MM.1S (cell line): ENCODE data around the gene ZNF862.

Source experiments
- EZH2 ChIP-seq: fragments of 300-600 bp; sonication (generic); optimal IDR thresholded peaks from 2 replicates; pipeline ENCODE3; 2017; ENCODE audit warnings: low read depth, mild to moderate bottlenecking, antibody characterized with exemption, low read length, mixed read lengths
- EZH2phosphoT487 ChIP-seq: fragments of 300-600 bp; sonication (generic); IDR thresholded peaks from 2 replicates; pipeline ENCODE4 v1.6.1; 2018; ENCODE audit warnings: antibody characterized with exemption, low read length
- TF ChIP-seq, protein P1 (sequence below): fragments of 300-600 bp; sonication (generic); IDR thresholded peaks from 2 replicates; pipeline ENCODE4 v1.5.1; 2016; ENCODE audit warnings: antibody characterized with exemption, low read length, mixed read lengths

DNA sequence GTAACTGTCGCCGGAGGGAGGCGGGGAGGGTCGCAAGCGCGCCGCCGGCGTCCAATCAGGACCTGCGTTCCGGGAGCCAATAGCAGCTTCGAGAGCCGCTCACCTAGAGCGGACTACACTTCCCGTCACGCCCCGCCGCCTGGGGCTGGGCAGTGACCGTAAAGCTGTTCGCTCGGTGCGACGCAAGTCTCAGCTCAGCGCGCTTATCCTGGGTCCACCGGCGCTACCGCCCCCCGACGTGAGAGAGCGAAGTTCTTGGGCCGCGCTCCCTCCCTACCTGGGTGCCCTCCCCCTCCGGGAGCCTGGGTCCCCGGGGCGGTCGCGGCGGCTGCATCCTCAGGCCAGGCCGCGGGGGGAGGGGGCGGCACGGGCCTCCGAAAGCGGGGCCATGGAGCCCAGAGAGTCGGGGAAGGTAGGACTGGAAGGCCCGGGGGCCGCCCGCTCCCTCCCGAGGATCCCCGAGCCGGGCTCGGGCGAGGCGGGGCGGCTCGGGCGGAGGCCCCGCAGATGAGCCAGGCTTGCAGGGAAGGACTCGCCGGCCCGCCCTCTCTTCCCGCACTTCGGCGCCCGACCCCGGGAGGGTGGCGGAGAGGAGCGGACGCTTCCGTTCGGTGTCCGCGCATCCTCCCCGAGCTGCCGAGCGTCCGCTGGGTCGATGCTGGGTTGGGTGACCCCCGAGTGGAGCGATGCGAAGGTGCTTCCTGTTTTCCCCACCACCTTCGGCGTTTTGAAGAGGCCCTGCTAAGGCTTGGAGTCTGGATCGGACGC is at the start of gene ZNF862:
- TF ChIP-seq, protein P1, sequence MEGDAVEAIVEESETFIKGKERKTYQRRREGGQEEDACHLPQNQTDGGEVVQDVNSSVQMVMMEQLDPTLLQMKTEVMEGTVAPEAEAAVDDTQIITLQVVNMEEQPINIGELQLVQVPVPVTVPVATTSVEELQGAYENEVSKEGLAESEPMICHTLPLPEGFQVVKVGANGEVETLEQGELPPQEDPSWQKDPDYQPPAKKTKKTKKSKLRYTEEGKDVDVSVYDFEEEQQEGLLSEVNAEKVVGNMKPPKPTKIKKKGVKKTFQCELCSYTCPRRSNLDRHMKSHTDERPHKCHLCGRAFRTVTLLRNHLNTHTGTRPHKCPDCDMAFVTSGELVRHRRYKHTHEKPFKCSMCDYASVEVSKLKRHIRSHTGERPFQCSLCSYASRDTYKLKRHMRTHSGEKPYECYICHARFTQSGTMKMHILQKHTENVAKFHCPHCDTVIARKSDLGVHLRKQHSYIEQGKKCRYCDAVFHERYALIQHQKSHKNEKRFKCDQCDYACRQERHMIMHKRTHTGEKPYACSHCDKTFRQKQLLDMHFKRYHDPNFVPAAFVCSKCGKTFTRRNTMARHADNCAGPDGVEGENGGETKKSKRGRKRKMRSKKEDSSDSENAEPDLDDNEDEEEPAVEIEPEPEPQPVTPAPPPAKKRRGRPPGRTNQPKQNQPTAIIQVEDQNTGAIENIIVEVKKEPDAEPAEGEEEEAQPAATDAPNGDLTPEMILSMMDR, result no peak
- TF ChIP-seq EZH2phosphoT487 (no peak), EZH2 (no peak)
